Fibroblast of villous mesenchyme (primary cell): ENCODE measurements around the gene WBP4. TPM values are rescaled to one million over a fixed set of nuclear protein-coding genes. Genes with fewer than 3 reads are reported as not detected.

Source experiments
- DNase-seq: peaks from one replicate; pipeline ENCODE4 v3.0.0-alpha.2; 2010; ENCODE audit warnings: low read depth
- H3K4me3 ChIP-seq: 2 replicates; pipeline ENCODE4 v1.5.1; 2011; ENCODE audit warnings: low read depth, mild to moderate bottlenecking, low read length
- CTCF ChIP-seq: IDR thresholded peaks from 2 replicates; pipeline ENCODE4 v1.5.1; 2012; ENCODE audit warnings: low read depth, mild to moderate bottlenecking, low read length; ENCODE audit not compliant: insufficient read depth
- small RNA-seq: library from RNA; depleted of rRNA; stranded (forward); fragments of <200 nt; gene quantifications from one replicate; pipeline ENCODE3, GENCODE V24; 2012
- total RNA-seq: library from RNA; depleted of rRNA; stranded (reverse); fragments of >200 nt; gene quantifications from 2 replicates; pipeline ENCODE4 v1.2.3, GENCODE V29; 2012

WBP4 gene
- total RNA-seq, 1 donor, result 6.9 TPM

GRCh38 chr13:41132512-41133152 is 71.3 kb downstream of the WBP4 start, which contains the start of gene KBTBD6:
Gene KBTBD6, minus strand, starts transcription at chr13:41132802. Its CDS starts 291 bp downstream, at chr13:41132511.
- DNase-seq, result peak; percentile 99
- peak within 1 kb of the TSS; percentile 82 for H3K4me3 ChIP-seq
- TF ChIP-seq CTCF, result no peak

Small RNA genes within 50 kb of the gene (small RNA-seq; reads per million reads assigned to genes)
- not detected for gene MIR3168
- gene RN7SL597P, result not detected

Other genes starting within 250 kb of the WBP4 start
- 38.3 and 43.6 TPM in 2 replicates for gene ELF1, start 42.2 kb upstream of the WBP4 start, total RNA-seq
- 12.6 and 17.7 TPM in 2 replicates for gene KBTBD6, start 71.3 kb downstream of the WBP4 start, total RNA-seq
- 5.8 and 8.6 TPM in 2 replicates for gene KBTBD7, start 133.1 kb downstream of the WBP4 start, total RNA-seq
- 11.0 and 16.4 TPM in 2 replicates for gene MTRF1, start 202.1 kb downstream of the WBP4 start, total RNA-seq
- gene NAA16, start 249.8 kb downstream of the WBP4 start, total RNA-seq, result 14.8 and 24.2 TPM in 2 replicates